Endothelial cell of umbilical vein (primary cell): ENCODE measurements around the gene PGD. TPM values are rescaled to one million over a fixed set of nuclear protein-coding genes. Genes with fewer than 3 reads are reported as not detected.
A peak's percentile ranks its signal among the peaks of the same experiment; 100 is the strongest.

Experiments
- BruUV-seq: library from RNA; stranded (reverse); fragments of 400-500 nt; replicated peaks from 2 replicates; lab custom pipeline; 2021; lab: Mats Ljungman, UMichigan
- CTCF ChIA-PET: fragments of 300-600, 350-600 bp; sonication (Branson Sonifier 250); formaldehyde crosslinking; loops from one replicate; lab custom pipeline; 2021; ENCODE audit warnings: antibody characterized with exemption, inconsistent platforms; lab: Charles Lee
- POLR2A ChIA-PET: fragments of 300-600, 350-600 bp; sonication (Branson Sonifier 250); formaldehyde crosslinking; loops from one replicate; lab custom pipeline; 2021; ENCODE audit warnings: antibody characterized with exemption, inconsistent platforms; lab: Charles Lee
- DNase-seq: peaks from one replicate; pipeline ENCODE4 v3.0.0-alpha.2; 2011; ENCODE audit warnings: low read depth, low spot score
- FAIRE-seq: peaks from 2 replicates; lab custom pipeline; 2011; peaks lifted over from hg19 to GRCh38; lab: Jason Lieb, UNC
- H2AFZ ChIP-seq: 2 replicates; pipeline ENCODE4 v1.6.0; 2012; ENCODE audit warnings: low read depth, low read length, control low read depth, inconsistent platforms
- H3K27ac ChIP-seq: 2 replicates; pipeline ENCODE4 v1.5.1; 2011; ENCODE audit warnings: low read depth, mild to moderate bottlenecking, control low read depth, low read length, moderate library complexity; ENCODE audit not compliant: insufficient read depth
- H3K27me3 ChIP-seq, 2 experiments: 2 replicates each; pipeline versions ENCODE4 v1.6.0 to v1.6.1; 2011; ENCODE audit warnings: low read length in 2 of 2, mixed read lengths in 1 of 2; ENCODE audit not compliant: control insufficient read depth in 2 of 2, insufficient read depth in 2 of 2
- H3K36me3 ChIP-seq, 2 experiments: 2 replicates in 1 of 2; 3 replicates in 1 of 2; pipeline ENCODE4 v1.5.1; 2011; ENCODE audit warnings: low read length in 2 of 2, mild to moderate bottlenecking in 1 of 2, moderate library complexity in 1 of 2; ENCODE audit not compliant: control insufficient read depth in 2 of 2, insufficient read depth in 2 of 2; ENCODE audit errors: extremely low read depth in 1 of 2
- H3K4me1 ChIP-seq: 3 replicates; pipeline ENCODE4 v1.5.1; 2011; ENCODE audit warnings: mild to moderate bottlenecking, low read length; ENCODE audit not compliant: control insufficient read depth, insufficient read depth; ENCODE audit errors: extremely low read depth
- H3K4me2 ChIP-seq: 2 replicates; pipeline ENCODE4 v1.6.1; 2011; ENCODE audit warnings: low read length, control low read depth, mixed read lengths; ENCODE audit not compliant: insufficient read depth
- H3K4me3 ChIP-seq, 3 experiments: fragments of 200-600 bp in 1 of 3; sonication (generic), shearing (Covaris generic) in 1 of 3; replicated peaks in 1 of 3; 2 replicates each; pipeline ENCODE4 v1.5.1; 2011 to 2016; ENCODE audit warnings: control low read depth in 3 of 3, low read length in 3 of 3, mild to moderate bottlenecking in 2 of 3, inconsistent platforms in 1 of 3, low read depth in 1 of 3, moderate library complexity in 1 of 3; ENCODE audit not compliant: insufficient read depth in 1 of 3
- H3K79me2 ChIP-seq: 2 replicates; pipeline ENCODE4 v1.6.0; 2012; ENCODE audit warnings: low read length, inconsistent platforms; ENCODE audit not compliant: control insufficient read depth, insufficient read depth
- H3K9ac ChIP-seq: replicated peaks from 2 replicates; pipeline ENCODE3; 2011; ENCODE audit warnings: low read length, control low read depth; ENCODE audit not compliant: insufficient read depth; ENCODE audit errors: extremely low read depth
- H3K9me1 ChIP-seq: replicated peaks from 3 replicates; pipeline ENCODE4 v1.6.0; 2011; ENCODE audit warnings: mild to moderate bottlenecking, low read length; ENCODE audit not compliant: control insufficient read depth, insufficient read depth; ENCODE audit errors: extremely low read depth
- H3K9me3 ChIP-seq: replicated peaks from 2 replicates; pipeline ENCODE4 v1.5.1; 2012; ENCODE audit warnings: low read length, inconsistent platforms; ENCODE audit not compliant: control insufficient read depth, insufficient read depth
- H4K20me1 ChIP-seq: replicated peaks from 2 replicates; pipeline ENCODE3; 2011; ENCODE audit warnings: mild to moderate bottlenecking, low read length; ENCODE audit not compliant: control insufficient read depth, insufficient read depth; ENCODE audit errors: extremely low read depth
- CTCF ChIP-seq, 2 donors: IDR thresholded peaks; 1 replicate in 1 of 2; 2 replicates in 1 of 2; pipeline ENCODE4 v1.5.1; 2011; ENCODE audit warnings: low read length in 2 of 2, mild to moderate bottlenecking in 2 of 2, moderate library complexity in 2 of 2, control low read depth in 1 of 2, inconsistent platforms in 1 of 2, low read depth in 1 of 2; ENCODE audit not compliant: insufficient read depth in 1 of 2; ENCODE audit errors: extremely low read depth in 1 of 2
- EZH2 ChIP-seq: IDR thresholded peaks from 2 replicates; pipeline ENCODE4 v1.6.1; 2012; ENCODE audit warnings: borderline replicate concordance, low read depth, mild to moderate bottlenecking, moderate library complexity, low read length, inconsistent platforms; ENCODE audit not compliant: severe bottlenecking
- GATA2 ChIP-seq: IDR thresholded peaks from 2 replicates; pipeline ENCODE4 v1.7.0; 2011; ENCODE audit warnings: low read depth, mild to moderate bottlenecking, moderate library complexity, mixed read lengths, low read length; ENCODE audit not compliant: insufficient read length, insufficient read depth
- JUN ChIP-seq: IDR thresholded peaks from 2 replicates; pipeline ENCODE4 v1.6.1; 2011; ENCODE audit warnings: borderline replicate concordance, low read depth; ENCODE audit not compliant: insufficient read length, insufficient read depth
- MAX ChIP-seq: IDR thresholded peaks from 2 replicates; pipeline ENCODE4 v1.6.1; 2011; ENCODE audit not compliant: insufficient read depth, insufficient read length
- MYC ChIP-seq: IDR thresholded peaks from one replicate; pipeline ENCODE4 v1.6.1; 2011; ENCODE audit warnings: mild to moderate bottlenecking, low read depth, low read length
- POLR2A ChIP-seq: IDR thresholded peaks from 2 replicates; pipeline ENCODE4 v1.6.1; 2012; ENCODE audit warnings: low read depth, mild to moderate bottlenecking, control low read depth, low read length
- POLR2AphosphoS5 ChIP-seq: IDR thresholded peaks from 2 replicates; pipeline ENCODE4 v1.6.1; 2012; ENCODE audit warnings: low read depth, mild to moderate bottlenecking, control low read depth, low read length, moderate library complexity; ENCODE audit not compliant: insufficient read depth
- dilution Hi-C: fragments of 300-500 bp; cut with MboI; formaldehyde crosslinking; loops from one replicate; pipeline ENCODE4 v1.15.0; 2019; ENCODE audit warnings: low sequenced_read_pairs; ENCODE audit not compliant: extremely low pct_ligation_motif_present
- intact Hi-C: fragments of 100-400 bp; cut with micrococcal nuclease; formaldehyde crosslinking; loops from one replicate; pipeline ENCODE4 v1.10.0; 2022
- polyA plus RNA-seq, 4 experiments: library from polyadenylated mRNA; depleted of rRNA in 3 of 4; stranded (reverse) in 3 of 4; unstranded in 1 of 4; fragments of >200 nt; gene quantifications; 2 replicates each; pipeline versions ENCODE4 v1.2.1 to v1.2.3, GENCODE V29; 2011 to 2012; ENCODE audit warnings: missing spikeins in 1 of 4
- total RNA-seq: library from RNA; stranded (reverse); gene quantifications from 2 replicates; pipeline ENCODE4 v1.2.3, GENCODE V29; 2021

PGD gene
- total and polyA plus RNA-seq, 2 donors (not counting 3 experiments of a cell fraction or from before 2014, with no cell fraction given), result 196 to 303 TPM

- intact Hi-C loops, result no loop called here
Measured at GRCh38 chr1:10457875-10458274, 59.0 kb downstream of the PGD start.

More at GRCh38 chr1:10457875-10458274, 59.0 kb downstream of the PGD start:
- CTCF ChIA-PET, result interaction anchor here (0.8 to 1.6 kb wide), 5 partner anchors 15 to 409 kb away, joined by 3 to 20 read pairs (median 5); partner anchors contain the start of gene CENPS
- Histone ChIP-seq H3K27ac (peak overlapping the region; percentile 8), H3K4me3 (no peak overlapping the region), H3K9me3 (no peaks in the 10 kb centered on the region), H4K20me1 (no peaks in the 10 kb centered on the region), H3K36me3 (peaks cover 0 to 11% of the 10 kb centered on the region in 2 experiments), H2AFZ (no peak overlapping the region), H3K9ac (no peak overlapping the region), H3K4me2 (peak overlapping the region; percentile 7), H3K27me3 (no peaks in the 10 kb centered on the region), H3K79me2 (no peaks in the 10 kb centered on the region), H3K9me1 (no peaks in the 10 kb centered on the region), H3K4me1 (peaks cover 20% of the 10 kb centered on the region)
- DNase-seq (no peak), FAIRE-seq (peak; percentile 12)
- BruUV-seq, result no TSS peak
- dilution Hi-C loops, result no loop called here
- POLR2A ChIA-PET, result no interaction called here
- no peak for TF ChIP-seq GATA2
- TF ChIP-seq JUN, result no peak
- no peak for TF ChIP-seq MAX
- no peak for TF ChIP-seq POLR2A
- no peak for TF ChIP-seq EZH2
- no peak for TF ChIP-seq POLR2AphosphoS5
- TF ChIP-seq CTCF (IDR thresholded peaks at IDR 0.05; ENCODE audit: extremely low read depth in 1 of 2, insufficient read depth in 1 of 2, low read depth in 1 of 2, low read length in 2 of 2), result no peak
- no peak for TF ChIP-seq MYC
